Measurements from ENCODE around the gene DGCR2.

- TF ChIP-seq EZH2 (IDR thresholded peaks at IDR 0.05; ENCODE audit: insufficient read depth, poor library complexity, severe bottlenecking) (no peak), EZH2phosphoT487 (IDR thresholded peaks at IDR 0.05; ENCODE audit: insufficient read depth, low read depth) (no peak)
These were observed 4.4 kb upstream of the DGCR2 start for GRCh38 chr22:19126309-19127273.

All from GM23248 (cell line).